ENCODE measurements around the gene COL17A1. TPM values are rescaled to one million over a fixed set of nuclear protein-coding genes. Genes with fewer than 3 reads are reported as not detected.

COL17A1 gene
- total RNA-seq, 1 donor from 2014 or later: 3.6 TPM

DNA sequence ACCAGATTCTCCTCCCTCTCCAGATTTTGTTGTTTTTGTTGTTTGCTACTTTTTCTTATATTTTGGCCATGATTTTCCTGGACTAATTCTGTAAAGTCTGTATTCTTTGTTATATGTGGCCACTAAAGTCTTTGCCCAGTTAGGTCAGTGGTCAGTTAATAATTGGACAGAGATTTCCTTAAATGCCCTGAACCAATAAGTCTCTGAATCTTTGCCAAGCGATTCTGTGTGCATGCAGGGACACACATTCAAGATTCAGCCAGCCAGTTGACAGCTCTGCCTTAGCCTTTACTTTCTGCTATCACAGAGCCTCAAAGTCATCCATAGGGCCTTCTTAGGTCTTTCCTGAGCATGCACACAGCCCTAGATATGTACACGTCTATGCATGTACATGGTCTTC lies 11.0 kb upstream of the COL17A1 start:
- Mint-ChIP-seq H3K27me3 (ENCODE audit: low read depth) (peaks cover 6% of the 10 kb centered on the region), H3K9me3 (peaks cover 13% of the 10 kb centered on the region), H3K27ac (no peak overlapping the region), H3K4me3 (no peak overlapping the region), H3K36me3 (peaks cover 3% of the 10 kb centered on the region), H3K4me1 (no peaks in the 10 kb centered on the region)
- TF ChIP-seq, protein P1, sequence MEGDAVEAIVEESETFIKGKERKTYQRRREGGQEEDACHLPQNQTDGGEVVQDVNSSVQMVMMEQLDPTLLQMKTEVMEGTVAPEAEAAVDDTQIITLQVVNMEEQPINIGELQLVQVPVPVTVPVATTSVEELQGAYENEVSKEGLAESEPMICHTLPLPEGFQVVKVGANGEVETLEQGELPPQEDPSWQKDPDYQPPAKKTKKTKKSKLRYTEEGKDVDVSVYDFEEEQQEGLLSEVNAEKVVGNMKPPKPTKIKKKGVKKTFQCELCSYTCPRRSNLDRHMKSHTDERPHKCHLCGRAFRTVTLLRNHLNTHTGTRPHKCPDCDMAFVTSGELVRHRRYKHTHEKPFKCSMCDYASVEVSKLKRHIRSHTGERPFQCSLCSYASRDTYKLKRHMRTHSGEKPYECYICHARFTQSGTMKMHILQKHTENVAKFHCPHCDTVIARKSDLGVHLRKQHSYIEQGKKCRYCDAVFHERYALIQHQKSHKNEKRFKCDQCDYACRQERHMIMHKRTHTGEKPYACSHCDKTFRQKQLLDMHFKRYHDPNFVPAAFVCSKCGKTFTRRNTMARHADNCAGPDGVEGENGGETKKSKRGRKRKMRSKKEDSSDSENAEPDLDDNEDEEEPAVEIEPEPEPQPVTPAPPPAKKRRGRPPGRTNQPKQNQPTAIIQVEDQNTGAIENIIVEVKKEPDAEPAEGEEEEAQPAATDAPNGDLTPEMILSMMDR (IDR thresholded peaks at IDR 0.05; ENCODE audit: unreplicated experiment): no peak
- no peak for DNase-seq (ENCODE audit: low spot score in 2 of 2, unreplicated experiment in 2 of 2)

DNA sequence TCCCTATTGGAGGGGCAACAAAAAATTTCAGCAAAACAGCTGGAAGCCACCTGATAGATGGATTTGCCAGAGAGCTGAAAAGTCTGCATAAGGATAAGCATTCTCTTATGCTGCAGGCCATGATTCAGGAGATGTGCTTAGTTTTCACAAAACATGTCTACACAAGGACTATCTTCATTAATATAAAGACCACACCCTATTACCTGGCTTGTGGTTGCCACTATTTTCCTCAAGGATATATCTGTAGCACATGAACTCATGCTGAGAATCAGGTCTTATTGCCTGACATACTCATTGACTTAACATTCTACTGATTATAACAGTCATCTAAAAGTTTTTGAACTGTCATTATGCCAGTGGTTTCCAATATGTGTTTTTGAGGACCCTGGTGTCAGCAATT lies 7.1 kb upstream of the COL17A1 start:
- H3K36me3 Mint-ChIP-seq: peaks cover 3% of the 10 kb centered on the region
- TF ChIP-seq, protein P1 (IDR thresholded peaks at IDR 0.05; ENCODE audit: unreplicated experiment): no peak
- H3K4me1 Mint-ChIP-seq: no peaks in the 10 kb centered on the region
- DNase-seq (ENCODE audit: low spot score in 2 of 2, unreplicated experiment in 2 of 2): no peak
- H3K9me3 Mint-ChIP-seq: peaks cover 13% of the 10 kb centered on the region
- H3K27ac Mint-ChIP-seq: no peak overlapping the region
- H3K27me3 Mint-ChIP-seq (ENCODE audit: low read depth): no peaks in the 10 kb centered on the region
- H3K4me3 Mint-ChIP-seq: no peak overlapping the region

DNA sequence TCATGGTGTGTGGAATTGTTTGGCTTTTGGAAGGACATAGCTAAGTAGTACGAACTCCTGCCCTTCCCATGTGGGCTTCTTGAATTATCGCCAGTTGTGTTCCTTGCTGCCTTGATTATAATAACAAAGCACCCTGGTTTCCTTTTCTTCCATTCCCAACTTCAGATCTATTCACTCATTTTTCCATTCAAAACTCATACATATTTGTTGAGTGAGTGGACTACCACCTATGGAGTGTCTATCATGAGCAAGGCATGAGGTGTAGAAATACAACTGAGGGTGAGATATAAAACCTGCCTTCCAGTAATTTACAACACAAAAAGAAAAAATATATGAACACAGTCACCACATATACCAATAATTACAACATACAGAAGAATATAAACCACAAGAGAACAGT lies 4.9 kb upstream of the COL17A1 start:
- Mint-ChIP-seq H3K4me3 (no peak overlapping the region), H3K27ac (no peak overlapping the region), H3K9me3 (no peaks in the 10 kb centered on the region), H3K4me1 (peaks cover 4% of the 10 kb centered on the region), H3K27me3 (ENCODE audit: low read depth) (no peaks in the 10 kb centered on the region), H3K36me3 (no peaks in the 10 kb centered on the region)
- DNase-seq (ENCODE audit: low spot score in 2 of 2, unreplicated experiment in 2 of 2): no peak
- TF ChIP-seq, protein P1 (IDR thresholded peaks at IDR 0.05; ENCODE audit: unreplicated experiment): no peak

DNA sequence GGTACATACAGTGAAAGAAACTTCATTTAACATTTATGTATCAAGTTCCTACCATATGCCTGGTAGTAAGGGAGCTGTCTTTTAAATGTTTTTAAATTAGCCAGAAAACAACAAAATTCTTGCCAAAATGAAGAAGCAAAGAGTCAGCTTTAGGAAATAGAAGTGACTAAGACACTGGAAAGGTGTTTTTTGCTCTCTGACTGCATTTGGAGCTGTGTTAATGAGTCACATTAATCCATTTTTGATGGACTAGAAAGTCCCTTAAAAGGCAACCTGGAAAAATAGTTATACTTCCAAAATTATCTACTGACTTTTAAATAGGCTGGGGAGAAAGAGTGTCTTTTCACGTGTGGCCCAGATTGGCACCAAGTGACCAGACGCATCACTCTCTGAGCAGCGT lies 3.9 kb upstream of the COL17A1 start:
- no peaks in the 10 kb centered on the region for H3K9me3 Mint-ChIP-seq
- no peak overlapping the region for H3K4me3 Mint-ChIP-seq
- TF ChIP-seq, protein P1 (IDR thresholded peaks at IDR 0.05; ENCODE audit: unreplicated experiment): no peak
- peaks cover 13% of the 10 kb centered on the region for H3K4me1 Mint-ChIP-seq
- no peaks in the 10 kb centered on the region for H3K27me3 Mint-ChIP-seq (ENCODE audit: low read depth)
- DNase-seq (ENCODE audit: low spot score in 2 of 2, unreplicated experiment in 2 of 2): no peak
- no peaks in the 10 kb centered on the region for H3K36me3 Mint-ChIP-seq
- no peak overlapping the region for H3K27ac Mint-ChIP-seq

DNA sequence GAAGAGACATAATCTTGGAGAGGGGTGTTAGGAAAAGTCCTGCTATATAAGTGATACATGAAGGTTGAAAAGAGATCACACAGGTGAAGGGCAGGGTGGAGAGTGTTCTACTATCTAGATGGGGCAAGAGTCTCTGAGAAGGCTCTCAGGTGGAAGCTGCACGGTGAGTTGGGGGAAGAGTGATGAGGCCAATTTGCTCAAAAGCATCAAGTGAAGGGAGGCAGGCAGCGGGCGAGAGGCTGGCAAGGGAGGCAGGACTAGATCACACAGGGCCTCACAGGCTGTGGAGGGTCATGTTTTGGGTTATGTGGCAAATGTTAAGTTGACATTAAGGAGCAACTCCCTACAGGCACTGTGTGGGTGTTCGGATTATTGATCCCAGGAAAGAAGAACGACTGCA lies 2.6 kb upstream of the COL17A1 start:
- Mint-ChIP-seq H3K4me1 (peaks cover 16% of the 10 kb centered on the region), H3K27ac (no peak overlapping the region), H3K4me3 (no peak overlapping the region)

More for the DNA sequence above, 2.6 kb upstream of the COL17A1 start:
- DNase-seq (ENCODE audit: low spot score in 2 of 2, unreplicated experiment in 2 of 2): no peak
- H3K36me3 Mint-ChIP-seq: no peaks in the 10 kb centered on the region
- H3K27me3 Mint-ChIP-seq (ENCODE audit: low read depth): no peaks in the 10 kb centered on the region
- no peaks in the 10 kb centered on the region for H3K9me3 Mint-ChIP-seq
- TF ChIP-seq, protein P1 (IDR thresholded peaks at IDR 0.05; ENCODE audit: unreplicated experiment): no peak
